Activated CD8-positive, alpha-beta memory T cell treated with anti-CD3 and anti-CD28 coated beads, Interleukin-2, amount 50 U/mL, for 24 hours (primary cell): Measurements from ENCODE around the gene UBE2D2.
"Not testable (repeated sequence)": the region's sequence is repeated elsewhere in the genome, so short reads cannot be mapped to it uniquely, and the experiment has no call there.

Experiments
- DNase-seq: peaks from one replicate; pipeline ENCODE4 v3.0.0-alpha.2; 2020; ENCODE audit errors: extremely low read depth

Gene UBE2D2

DNA sequence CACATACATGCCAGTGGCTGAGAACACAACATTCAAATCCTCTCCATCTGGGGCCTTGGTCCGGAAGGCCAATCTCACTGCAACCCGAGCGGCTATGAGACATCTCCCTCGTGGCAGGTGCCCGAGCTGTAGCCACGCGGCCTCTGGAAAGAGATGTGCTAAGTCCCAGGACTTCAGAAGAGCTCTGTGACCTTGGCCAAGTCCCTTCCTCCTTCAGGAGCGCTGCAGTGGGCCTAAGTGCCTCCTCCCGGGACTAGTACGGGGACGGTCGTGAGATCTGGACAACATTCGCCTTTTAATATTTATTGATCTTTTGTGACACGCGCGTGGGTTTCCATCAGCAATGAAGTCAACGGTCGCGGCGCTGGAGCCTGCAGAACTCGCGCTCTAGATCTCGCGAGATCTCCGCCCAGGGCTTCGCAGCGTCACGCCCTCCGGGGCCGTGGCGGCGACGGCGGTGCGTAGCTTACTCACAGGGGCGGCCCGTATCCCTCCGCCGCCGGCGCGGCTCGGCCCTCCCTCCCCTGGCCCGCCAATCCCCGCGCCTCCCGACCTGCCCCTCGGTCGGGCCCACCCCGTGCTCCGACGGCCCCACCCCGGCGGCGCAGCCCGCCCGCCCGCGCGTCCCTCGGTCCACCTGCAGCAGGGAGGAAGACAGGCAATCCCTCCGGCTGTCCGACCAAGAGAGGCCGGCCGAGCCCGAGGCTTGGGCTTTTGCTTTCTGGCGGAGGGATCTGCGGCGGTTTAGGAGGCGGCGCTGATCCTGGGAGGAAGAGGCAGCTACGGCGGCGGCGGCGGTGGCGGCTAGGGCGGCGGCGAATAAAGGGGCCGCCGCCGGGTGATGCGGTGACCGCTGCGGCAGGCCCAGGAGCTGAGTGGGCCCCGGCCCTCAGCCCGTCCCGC is at the start of gene UBE2D2:
Gene UBE2D2, plus strand, starts transcription at position 588 of the 903 bp plus-strand sequence. CDS start 453 bp downstream, outside the sequence.
- peak; percentile 88 for DNase-seq

DNA sequence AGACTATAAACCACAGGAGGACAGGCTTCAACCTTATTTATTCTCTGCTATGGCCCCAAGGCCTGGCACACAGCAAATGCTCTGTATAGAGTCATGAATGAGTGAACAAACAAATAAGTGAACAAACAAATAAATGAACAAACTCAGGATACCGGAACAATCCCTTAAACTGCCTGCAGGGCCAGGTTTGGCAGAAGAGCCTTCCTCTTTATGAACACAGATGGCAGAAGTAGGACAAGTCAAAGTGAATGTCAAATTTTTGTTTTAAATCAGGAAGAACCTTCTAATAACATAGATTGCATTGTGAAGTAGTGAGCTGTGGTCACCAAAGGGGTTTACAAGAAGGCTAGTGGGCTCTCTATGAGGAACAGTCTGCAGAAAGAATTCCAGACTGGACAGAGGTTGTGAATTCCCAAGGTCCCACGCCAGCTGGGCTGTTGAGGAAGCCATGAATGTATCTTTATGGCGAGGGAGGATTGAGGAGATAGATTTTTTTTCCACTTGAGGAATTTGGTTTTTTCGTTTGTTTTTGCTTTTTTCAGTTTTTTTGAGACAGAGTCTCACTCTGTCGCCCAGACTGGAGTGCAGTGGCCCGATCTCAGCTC is 48.3 kb upstream of the UBE2D2 start:
- no peak for DNase-seq

DNA sequence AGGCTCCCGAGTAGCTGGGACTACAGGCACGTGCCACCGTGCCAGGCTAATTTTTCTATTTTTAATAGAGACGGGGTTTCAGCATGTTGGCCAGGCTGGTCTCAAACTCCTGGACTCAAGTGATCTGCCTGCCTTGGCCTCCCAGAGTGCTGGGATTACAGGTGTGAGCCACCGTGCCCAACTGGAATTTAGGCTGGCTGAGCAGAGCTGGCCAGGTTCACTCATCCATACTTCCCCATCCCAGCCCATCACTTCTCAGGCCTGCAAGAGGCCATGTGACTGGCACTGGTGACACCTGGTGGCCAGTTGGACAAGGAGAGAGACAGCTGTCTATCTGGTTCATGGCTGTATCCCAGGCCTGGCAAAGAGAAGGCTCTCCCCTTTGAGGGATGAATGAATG is 47.7 kb upstream of the UBE2D2 start:
- DNase-seq, result peak; percentile 50

DNA sequence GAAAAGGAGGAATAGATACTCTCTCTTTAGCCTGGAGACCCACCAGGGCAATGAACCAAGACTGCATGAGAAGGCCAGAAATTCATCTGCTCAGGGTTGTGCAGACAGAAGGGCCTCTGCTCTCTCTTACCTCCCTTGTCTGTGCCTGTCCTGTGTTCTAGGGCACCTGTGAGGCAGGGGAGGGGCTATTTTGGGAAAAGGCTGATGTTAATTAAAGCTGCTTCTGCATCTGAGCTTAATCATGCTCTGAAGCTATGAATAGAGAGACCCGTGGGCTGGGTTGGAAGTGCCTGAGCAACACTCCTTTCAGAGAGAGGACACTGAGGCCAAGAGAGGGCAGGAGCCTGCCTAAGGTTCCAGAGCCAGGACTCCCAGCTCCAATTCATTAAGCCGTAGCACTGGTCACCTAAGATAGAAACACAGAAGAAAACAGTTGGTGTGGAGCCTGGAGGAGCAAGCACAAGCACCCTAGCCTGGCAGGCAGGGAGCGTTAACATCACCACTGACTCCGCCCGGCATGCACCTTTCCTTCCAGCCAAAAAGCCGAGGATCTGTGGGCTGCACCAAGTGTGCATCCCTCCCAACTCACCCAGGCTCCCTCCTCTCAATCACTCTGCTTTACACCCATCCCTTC is 47.2 kb upstream of the UBE2D2 start:
- no peak for DNase-seq

DNA sequence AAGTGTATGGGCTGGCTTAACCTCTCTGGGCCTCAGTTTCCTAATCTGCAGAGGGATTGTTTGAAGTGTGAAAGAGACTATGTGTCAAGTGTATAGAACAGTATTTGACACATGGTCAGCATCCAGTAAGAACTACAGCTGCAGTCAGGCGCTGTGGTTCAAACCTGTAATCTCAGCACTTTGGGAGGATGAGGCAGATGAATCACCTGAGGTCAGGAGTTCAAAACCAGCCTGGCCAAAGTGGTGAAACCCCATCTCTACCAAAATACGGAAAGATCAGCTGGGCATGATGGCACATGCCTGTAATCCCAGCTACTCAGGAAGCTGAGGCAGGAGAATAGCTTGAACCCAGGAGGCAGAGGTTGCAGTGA is 46.7 kb upstream of the UBE2D2 start:
- DNase-seq, result no peak

DNA sequence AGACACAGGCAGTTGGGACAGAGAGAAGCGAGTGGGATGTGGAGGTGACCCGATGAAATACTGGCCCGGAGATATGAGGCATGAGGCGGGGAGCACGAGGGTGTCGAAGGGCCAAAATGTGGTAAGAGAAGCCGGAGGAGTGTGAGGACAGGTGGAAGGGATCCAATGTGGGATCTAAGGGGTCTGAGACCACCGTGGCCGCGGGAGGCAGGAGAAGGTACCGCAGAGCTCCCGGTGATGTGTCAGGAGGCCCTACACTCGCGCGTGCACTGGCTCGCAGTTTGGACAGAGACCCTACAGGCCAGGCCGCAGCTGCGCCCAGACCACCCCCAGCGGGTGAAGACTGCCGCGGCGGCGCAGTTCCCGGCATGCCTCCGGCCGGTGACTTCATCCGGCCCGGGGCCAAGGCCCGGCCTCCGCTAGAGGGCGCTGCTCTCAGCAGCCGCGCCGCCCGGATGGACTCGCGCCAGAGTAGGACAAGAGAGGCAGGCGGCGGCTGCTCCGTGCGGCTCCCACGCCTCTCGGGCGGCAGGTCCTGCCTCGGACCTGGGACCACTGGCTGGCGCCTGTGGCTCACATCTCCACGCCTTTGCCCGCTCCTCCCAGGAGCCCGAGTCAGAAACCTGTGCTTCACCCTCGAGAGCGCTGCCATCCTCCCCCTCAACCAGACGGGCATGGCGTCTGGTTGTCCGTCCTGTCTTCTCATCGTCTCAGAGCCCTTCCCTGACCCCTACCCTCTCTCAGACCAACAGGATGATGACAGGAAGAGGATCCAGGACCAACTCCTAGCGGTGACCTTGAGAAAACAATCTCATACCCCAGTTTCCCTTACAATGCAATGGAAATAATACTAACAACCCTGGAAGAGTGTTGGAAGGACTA is 43.2 kb upstream of the UBE2D2 start:
- DNase-seq, result peak; percentile 61

DNA sequence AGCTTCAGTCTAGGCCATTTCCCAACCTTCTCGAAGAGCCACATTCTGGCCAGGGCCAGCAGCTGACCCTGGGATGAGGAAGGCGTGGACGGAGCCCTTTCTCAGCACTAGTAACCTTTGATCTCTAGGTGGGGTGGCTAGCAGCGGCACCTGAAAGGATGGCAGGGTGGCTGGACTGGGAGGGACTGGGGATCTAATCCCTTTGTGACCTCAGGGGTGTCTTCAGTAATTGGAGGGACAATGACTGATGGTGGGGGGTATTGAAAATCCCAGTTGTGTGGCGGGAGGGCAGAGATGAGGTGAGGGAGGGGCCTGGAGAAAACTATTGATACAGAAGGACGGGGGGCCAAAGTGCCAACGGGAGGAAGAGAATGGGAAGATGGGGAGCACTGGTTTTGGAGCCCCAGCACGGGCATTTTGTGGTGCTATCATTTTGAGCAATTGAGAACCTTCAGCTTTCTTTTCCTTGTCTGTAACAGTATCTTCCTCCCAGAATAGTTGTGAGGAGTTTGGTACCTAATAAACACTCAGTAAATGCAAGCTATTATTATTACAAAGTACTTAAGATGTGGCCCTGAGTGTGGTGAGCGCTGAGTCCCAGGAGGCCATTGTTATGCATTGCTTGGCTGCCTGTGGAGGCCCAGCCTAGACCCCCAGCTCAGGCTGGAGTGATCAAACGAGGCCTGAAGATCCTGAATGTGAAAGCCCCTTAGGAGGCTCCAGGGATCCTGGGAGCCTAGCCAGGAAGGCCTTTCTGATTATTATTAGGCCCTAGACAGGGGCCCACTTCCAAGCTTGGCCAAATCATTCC is 37.3 kb upstream of the UBE2D2 start:
- no peak for DNase-seq

DNA sequence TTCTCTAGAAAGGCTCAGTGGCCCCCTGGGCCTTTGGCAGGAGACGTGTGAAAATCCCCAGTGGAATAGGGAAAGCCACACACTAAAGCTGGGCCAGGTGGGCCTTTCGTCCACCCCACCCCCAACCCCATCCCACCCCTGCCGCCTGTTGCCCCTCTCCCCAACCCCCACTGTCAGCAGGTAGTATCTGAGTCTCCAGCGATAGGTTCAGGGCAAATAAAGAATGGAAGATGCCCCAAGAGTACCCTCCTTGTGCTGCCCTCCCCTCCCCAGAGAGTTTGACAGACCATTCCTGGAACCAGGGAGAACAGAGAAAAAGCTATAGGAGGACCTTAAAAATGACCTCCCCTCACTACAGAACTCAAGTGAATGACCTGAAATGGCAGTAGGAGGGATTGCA is 36.7 kb upstream of the UBE2D2 start:
- no peak for DNase-seq

DNA sequence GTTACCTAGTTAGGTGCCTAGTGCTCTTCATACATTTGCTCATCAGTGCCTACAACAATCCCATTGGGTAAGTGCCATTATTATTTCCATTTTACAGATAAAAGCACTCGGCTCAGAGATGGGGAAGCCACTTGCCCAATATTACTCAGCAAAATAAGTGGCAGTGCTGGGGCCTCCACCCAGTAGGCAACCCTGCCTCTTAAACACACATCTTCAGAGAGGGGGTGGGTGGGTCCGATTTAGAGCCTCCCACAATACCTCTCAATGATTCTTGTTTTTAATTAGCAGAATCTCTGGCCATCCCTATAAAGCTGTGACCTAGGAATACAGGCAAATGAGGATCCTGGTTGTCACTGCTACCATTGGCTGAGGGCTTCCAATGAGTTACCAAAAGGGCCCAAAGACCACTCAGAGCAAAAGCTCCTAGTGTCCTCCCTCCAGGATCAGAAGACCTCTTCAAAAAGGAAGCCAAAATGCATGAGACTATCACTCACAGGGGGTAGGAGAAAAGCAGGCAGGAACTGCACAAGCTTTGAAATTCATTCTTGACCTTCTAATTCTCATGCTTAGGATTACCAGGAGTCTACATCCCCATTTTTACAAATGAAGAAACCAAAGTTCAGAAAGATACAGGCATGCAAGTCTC is 36.1 kb upstream of the UBE2D2 start:
- no peak for DNase-seq

DNA sequence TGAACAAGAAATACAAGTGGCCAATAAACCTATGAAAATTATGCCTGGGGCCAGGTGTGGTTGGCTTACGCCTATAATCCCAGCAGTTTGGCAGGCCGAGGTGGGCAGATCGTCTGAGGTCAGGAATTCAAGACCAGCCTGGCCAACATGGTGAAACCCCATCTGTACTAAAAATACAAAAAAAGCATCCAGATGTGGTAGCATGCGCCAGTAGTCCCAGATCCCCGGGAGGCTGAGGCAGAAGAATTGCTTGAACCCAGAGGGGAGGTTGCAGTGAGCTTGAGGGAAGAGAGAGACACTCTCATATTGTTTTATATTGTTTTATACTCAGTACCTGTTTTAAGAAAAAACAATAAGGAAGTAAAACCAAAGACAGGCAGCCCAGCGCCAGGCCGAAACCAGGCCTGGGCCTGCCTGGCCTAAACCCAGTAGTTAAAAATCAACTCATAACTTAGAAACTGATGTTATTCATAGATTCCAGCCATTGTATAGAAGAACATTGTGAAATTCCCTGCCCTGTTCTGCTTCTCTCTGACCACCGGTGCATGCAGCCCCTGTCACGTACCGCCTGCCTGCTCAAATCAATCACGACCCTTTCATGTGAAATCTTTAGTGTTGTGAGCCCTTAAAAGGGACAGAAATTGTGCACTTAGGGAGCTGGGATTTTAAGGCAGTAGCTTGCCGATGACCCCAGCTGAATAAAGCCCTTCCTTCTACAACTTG is 35.4 kb upstream of the UBE2D2 start:
- not testable (repeated sequence) for DNase-seq

DNA sequence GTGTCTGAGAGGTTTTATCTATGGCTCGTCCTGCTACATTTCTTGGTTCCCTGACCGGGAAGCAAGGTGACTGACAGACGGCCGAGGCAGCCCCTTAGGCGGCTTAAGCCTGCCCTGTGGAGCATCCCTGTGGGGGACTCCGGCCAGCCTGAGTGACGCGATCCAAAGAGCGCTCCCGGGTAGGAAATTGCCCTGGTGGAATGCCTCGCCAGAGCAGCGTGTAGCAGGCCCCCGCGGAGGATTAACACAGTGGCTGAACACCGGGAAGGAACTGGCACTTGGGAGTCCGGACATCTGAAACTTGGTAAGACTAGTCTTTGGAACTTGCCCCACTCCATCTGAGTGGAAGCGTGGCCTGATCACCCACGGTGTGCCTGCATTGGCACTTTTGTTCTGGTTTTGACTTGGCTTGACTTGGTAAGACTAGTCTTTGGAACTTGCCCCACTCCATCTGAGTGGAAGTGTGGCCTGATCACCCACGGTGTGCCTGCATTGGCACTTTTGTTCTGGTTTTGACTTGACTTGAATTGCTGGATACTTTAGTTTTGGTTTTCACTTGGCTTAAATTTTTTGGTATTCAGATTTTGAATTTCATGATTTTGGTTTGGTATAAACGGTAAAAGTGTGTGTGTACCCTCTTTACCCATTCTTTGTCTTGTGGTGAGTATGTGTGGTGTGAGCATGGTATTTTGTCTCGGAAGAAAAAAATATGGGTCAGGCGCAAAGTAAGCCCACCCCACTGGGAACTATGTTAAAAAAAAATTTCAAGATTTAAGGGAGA is 34.6 kb upstream of the UBE2D2 start:
- DNase-seq, result not testable (repeated sequence)

DNA sequence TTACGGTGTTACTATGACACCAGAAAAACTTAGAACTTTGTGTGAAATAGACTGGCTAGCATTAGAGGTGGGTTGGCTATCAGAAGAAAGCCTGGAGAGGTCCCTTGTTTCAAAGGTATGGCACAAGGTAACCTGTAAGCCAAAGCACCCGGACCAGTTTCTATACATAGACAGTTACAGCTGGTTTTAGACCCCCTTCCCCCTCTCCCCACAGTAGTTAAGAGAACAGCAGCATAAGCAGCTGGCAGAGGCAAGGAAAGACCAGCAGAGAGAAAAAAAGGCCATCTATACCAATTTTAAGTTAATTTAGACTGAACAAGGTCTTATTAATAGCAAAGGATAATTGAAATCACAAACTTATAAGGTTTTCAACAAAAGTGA is 34.1 kb upstream of the UBE2D2 start:
- DNase-seq, result not testable (repeated sequence)

DNA sequence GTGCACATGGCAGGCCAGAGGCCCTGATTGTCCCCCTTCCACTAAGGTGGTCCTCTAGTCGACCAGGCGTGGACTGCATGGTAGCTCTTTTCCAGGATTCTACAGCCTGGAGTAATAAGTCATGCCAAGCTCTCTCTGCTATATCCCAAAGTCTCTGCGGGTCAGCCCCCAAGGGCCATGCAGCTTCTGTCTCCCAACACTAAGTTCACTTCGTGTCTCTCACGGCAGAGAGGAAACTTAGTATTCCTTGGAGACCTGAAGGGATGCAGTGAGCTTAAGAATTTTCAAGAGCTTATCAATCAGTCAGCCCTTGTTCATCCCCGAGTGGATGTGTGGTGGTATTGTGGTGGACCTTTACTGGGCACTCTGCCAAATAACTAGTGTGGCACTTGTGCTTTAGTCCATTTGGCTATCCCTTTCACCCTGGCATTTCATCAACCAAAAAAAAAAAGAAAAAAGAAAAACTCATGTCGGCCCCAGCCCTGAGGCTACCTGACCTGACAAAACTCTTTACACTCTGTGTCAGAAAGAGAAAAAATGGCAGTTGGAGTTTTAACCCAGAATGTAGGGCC is 33.2 kb upstream of the UBE2D2 start:
- not testable (repeated sequence) for DNase-seq

DNA sequence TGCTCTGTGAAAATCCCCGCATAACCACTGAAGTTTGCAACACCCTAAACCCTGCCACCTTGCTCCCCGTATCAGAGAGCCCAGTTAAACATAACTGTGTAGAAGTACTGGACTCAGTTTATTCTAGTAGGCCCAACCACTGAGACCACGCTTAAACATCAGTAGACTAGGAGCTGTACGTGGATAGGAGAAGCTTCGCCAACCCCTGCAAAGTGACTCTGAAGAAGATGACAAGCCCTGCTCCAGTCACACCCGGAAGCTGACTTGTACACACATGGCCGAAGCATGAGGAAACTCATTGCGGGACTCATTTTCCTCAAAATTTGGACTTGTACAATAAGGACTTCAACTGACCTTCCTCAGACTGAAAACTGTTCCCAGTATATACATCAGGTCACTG is 32.4 kb upstream of the UBE2D2 start:
- DNase-seq, result not testable (repeated sequence)

DNA sequence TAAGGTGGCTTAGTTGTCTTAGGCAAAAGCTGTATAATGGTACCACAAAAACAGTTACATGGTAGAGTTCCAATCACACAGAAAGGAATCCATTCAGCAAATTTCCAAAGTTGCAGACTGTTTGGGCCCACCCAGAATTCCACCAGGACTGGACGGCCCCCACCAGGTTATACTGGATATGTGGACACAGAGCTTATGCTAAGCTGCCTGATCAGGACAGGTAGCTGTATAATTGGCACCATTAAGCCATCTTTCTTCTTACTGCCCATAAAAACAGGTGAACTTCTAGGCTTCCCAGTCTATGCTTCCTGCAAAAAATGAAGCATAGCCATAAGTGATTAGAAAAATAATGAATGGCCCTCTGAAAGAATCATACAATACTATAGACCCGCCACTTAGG is 31.1 kb upstream of the UBE2D2 start:
- not testable (repeated sequence) for DNase-seq

DNA sequence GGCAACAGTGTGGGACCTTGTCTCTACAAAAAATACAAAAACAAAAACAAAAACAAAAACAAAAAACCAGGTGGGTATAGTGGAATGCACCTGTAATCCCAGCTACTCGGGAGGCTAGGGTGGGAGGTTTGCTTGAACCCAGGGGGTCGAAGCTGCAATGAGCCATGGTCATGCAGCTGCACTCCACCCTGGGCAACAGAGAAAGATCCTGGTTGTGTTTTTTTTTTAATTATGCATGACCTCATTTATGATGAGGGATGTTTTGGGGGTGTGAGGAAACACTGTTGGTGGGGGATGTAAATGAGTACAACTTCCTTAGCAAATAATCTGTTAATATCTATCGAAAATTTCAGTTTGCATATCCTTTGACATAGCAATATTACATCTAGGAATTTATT is 29.4 kb upstream of the UBE2D2 start:
- DNase-seq, result no peak

DNA sequence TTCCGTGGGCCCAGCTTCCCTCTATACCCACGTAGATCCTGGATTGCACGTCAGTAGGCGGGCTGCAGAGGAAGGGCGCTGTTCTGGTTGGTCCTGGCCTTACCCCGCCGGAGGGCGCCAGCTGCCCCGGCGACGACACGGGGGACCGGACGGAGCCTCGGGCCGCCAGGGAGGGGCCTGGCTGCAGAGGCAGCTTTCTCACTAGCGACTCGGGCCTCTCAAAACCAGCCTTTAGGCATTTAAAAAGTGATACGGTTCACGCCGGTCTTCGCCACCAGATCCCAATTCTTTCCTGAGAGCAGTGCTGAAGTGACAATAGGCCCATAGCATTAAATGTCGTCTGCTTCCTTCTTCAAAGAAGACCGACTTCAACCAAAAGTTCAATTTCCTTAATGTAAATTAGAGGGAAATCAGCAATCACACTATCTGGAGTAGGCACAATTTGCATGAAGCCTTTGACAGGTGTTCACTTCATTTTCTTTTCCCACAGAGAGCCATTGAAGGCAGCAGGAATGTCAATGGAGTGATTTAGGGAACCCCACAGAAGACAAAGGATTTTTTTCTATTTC is 17.6 kb upstream of the UBE2D2 start:
- no peak for DNase-seq

DNA sequence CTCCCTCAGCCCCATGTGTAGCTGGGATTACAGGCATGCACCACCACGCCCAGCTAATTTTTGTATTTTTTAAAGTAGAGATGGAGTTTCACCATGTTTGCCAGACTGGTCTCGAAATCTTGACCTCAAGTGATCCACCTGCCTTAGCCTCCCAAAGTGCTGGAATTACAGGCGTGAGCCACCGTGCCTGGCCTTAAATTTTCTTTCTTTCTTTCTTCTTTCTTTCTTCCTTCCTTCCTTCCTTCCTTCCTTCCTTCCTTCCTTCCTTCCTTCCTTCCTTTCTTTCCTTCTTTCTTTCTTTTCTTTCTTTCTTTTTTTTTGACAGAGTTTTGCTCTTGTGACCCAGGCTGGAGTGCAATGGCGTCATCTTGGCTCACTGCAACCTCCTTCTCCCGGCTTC is 14.5 kb upstream of the UBE2D2 start:
- not testable (repeated sequence) for DNase-seq
